ENCODE measurements around the gene CHEK1. TPM values are rescaled to one million over a fixed set of nuclear protein-coding genes. Genes with fewer than 3 reads are reported as not detected.

The CHEK1 gene
- total RNA-seq, 1 experiment from 2014 or later = 111 TPM

GRCh38 chr11:125724125-125724524 lies 99.2 kb downstream of the CHEK1 start:
- POLR2A ChIA-PET = no interaction called here
- Mint-ChIP-seq H3K36me3 (no peaks in the 10 kb centered on the region), H3K4me1 (no peaks in the 10 kb centered on the region), H3K4me3 (no peak overlapping the region), H3K9me3 (no peaks in the 10 kb centered on the region), H3K27me3 (ENCODE audit: low read depth) (no peaks in the 10 kb centered on the region; the same call in 1 of the 2 replicates), H3K27ac (no peak overlapping the region)
- ATAC-seq = peak; percentile 88
- TF ChIP-seq CREM (CRISPR knock-in tag; IDR thresholded peaks at IDR 0.05) (no peak), TCF7 (CRISPR knock-in tag; IDR thresholded peaks at IDR 0.05; ENCODE audit: low read depth) (no peak), ATF3 (CRISPR knock-in tag; conservative IDR thresholded peaks at IDR 0.05) (no peak), ZNF396 (CRISPR knock-in tag; IDR thresholded peaks at IDR 0.05; ENCODE audit: borderline replicate concordance) (no peak), MYBL2 (CRISPR knock-in tag; IDR thresholded peaks at IDR 0.05) (no peak), GTF2I (CRISPR knock-in tag; conservative IDR thresholded peaks at IDR 0.05) (no peak), NFATC4 (CRISPR knock-in tag; IDR thresholded peaks at IDR 0.05) (no peak), JAZF1 (CRISPR knock-in tag; IDR thresholded peaks at IDR 0.05) (no peak), ESRRA (CRISPR knock-in tag; IDR thresholded peaks at IDR 0.05; ENCODE audit: borderline replicate concordance) (no peak), TEAD4 (CRISPR knock-in tag; IDR thresholded peaks at IDR 0.05) (no peak), ZNF317 (CRISPR knock-in tag; IDR thresholded peaks at IDR 0.05; ENCODE audit: borderline replicate concordance, low read depth) (no peak), ZNF671 (CRISPR knock-in tag; IDR thresholded peaks at IDR 0.05) (no peak), CBFB (CRISPR knock-in tag; IDR thresholded peaks at IDR 0.05; ENCODE audit: low read depth) (no peak), ATF2 (CRISPR knock-in tag; IDR thresholded peaks at IDR 0.05; ENCODE audit: borderline replicate concordance, low read depth) (no peak), SOX15 (CRISPR knock-in tag; IDR thresholded peaks at IDR 0.05) (no peak), ZNF232 (CRISPR knock-in tag; IDR thresholded peaks at IDR 0.05) (no peak), AFF4 (CRISPR knock-in tag; IDR thresholded peaks at IDR 0.05; ENCODE audit: borderline replicate concordance) (no peak)
- TF ChIP-seq, protein P1, sequence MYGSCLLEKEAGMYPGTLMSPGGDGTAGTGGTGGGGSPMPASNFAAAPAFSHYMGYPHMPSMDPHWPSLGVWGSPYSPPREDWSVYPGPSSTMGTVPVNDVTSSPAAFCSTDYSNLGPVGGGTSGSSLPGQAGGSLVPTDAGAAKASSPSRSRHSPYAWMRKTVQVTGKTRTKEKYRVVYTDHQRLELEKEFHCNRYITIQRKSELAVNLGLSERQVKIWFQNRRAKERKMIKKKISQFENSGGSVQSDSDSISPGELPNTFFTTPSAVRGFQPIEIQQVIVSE (CRISPR knock-in tag; IDR thresholded peaks at IDR 0.05; ENCODE audit: borderline replicate concordance) = no peak
- TF ChIP-seq, protein P2, sequence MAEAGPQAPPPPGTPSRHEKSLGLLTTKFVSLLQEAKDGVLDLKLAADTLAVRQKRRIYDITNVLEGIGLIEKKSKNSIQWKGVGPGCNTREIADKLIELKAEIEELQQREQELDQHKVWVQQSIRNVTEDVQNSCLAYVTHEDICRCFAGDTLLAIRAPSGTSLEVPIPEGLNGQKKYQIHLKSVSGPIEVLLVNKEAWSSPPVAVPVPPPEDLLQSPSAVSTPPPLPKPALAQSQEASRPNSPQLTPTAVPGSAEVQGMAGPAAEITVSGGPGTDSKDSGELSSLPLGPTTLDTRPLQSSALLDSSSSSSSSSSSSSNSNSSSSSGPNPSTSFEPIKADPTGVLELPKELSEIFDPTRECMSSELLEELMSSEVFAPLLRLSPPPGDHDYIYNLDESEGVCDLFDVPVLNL (CRISPR knock-in tag; IDR thresholded peaks at IDR 0.05; ENCODE audit: borderline replicate concordance, low read depth) = no peak
- DNase-seq (ENCODE audit: low spot score) = no peak
- CTCF ChIA-PET = interaction anchor here (1.4 to 1.6 kb wide), 4 partner anchors 22 to 164 kb away, joined by 3 to 7 read pairs (median 4); partner anchors contain the start of gene HYLS1

Other genes with a start within 250 kb of the CHEK1 start
- gene FEZ1, start 128.9 kb upstream of the CHEK1 start, total RNA-seq (2021) = 33.2 to 46.1 TPM (median 36.4 TPM) in 3 replicates
- gene EI24, start 55.7 kb upstream of the CHEK1 start, total RNA-seq (2021) = 120 to 130 TPM (median 126 TPM) in 3 replicates
- gene STT3A, start 32.3 kb upstream of the CHEK1 start, total RNA-seq (2021) = 139 to 146 TPM (median 144 TPM) in 3 replicates
- not detected in 3 replicates for gene ACRV1, start 55.7 kb downstream of the CHEK1 start, total RNA-seq (2021)
- gene PATE1, start 121.1 kb downstream of the CHEK1 start, total RNA-seq (2021) = not detected in 3 replicates
- not detected in 3 replicates for gene PATE2, start 153.7 kb downstream of the CHEK1 start, total RNA-seq (2021)
- not detected in 3 replicates for gene PATE3, start 163.0 kb downstream of the CHEK1 start, total RNA-seq (2021)
- gene PATE4, start 208.2 kb downstream of the CHEK1 start, total RNA-seq (2021) = not detected in 3 replicates

Data from WTC11 (cell line).